ENCODE measurements around the gene CPVL. TPM values are rescaled to one million over a fixed set of nuclear protein-coding genes. Genes with fewer than 3 reads are reported as not detected.
A peak's percentile ranks its signal among the peaks of the same experiment; 100 is the strongest.

The CPVL gene
- total RNA-seq, 1 donor from 2014 or later, result 22.1 TPM

- no peak overlapping the region for H3K27ac Mint-ChIP-seq
- H3K27me3 Mint-ChIP-seq, result no peaks in the 10 kb centered on the region
- H3K4me3 Mint-ChIP-seq (ENCODE audit: low read depth), result no peak overlapping the region
Observed at GRCh38 chr7:29071203-29071874, 75.0 kb downstream of the CPVL start.

DNA sequence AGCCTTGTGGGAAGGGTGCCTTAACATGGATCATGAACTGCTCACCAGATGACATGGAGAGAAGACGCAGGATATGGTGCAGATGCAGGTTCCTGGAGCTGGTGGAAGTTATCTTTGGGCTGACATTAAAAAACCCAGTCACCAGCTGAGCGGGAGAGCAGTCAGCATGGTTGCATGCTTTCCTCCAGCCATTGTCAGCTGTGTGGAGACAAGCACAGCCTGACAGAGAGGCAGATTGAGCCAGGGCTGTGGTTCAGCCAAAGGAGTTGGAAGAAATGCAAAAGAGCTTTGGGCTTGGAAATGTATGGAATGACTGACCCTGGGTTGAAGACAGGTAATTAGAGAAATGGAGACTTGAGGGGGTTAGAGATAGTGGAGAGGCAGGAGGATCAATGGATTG is 79.7 kb downstream of the CPVL start:
- H3K4me3 Mint-ChIP-seq (ENCODE audit: low read depth), result no peak overlapping the region
- H3K36me3 Mint-ChIP-seq (ENCODE audit: insufficient read depth), result peaks cover 2% of the 10 kb centered on the region
- TF ChIP-seq, protein P1, sequence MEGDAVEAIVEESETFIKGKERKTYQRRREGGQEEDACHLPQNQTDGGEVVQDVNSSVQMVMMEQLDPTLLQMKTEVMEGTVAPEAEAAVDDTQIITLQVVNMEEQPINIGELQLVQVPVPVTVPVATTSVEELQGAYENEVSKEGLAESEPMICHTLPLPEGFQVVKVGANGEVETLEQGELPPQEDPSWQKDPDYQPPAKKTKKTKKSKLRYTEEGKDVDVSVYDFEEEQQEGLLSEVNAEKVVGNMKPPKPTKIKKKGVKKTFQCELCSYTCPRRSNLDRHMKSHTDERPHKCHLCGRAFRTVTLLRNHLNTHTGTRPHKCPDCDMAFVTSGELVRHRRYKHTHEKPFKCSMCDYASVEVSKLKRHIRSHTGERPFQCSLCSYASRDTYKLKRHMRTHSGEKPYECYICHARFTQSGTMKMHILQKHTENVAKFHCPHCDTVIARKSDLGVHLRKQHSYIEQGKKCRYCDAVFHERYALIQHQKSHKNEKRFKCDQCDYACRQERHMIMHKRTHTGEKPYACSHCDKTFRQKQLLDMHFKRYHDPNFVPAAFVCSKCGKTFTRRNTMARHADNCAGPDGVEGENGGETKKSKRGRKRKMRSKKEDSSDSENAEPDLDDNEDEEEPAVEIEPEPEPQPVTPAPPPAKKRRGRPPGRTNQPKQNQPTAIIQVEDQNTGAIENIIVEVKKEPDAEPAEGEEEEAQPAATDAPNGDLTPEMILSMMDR (IDR thresholded peaks at IDR 0.05; ENCODE audit: unreplicated experiment), result no peak
- no peaks in the 10 kb centered on the region for H3K9me3 Mint-ChIP-seq (ENCODE audit: low read depth)
- no peak for DNase-seq (ENCODE audit: low spot score, unreplicated experiment)
- no peaks in the 10 kb centered on the region for H3K27me3 Mint-ChIP-seq
- H3K27ac Mint-ChIP-seq, result no peak overlapping the region
- no peaks in the 10 kb centered on the region for H3K4me1 Mint-ChIP-seq (ENCODE audit: low read depth)

More at GRCh38 chr7:29071203-29071874, 75.0 kb downstream of the CPVL start:
- no peaks in the 10 kb centered on the region for H3K4me1 Mint-ChIP-seq (ENCODE audit: low read depth)
- H3K9me3 Mint-ChIP-seq (ENCODE audit: low read depth), result no peaks in the 10 kb centered on the region
- TF ChIP-seq, protein P1 (IDR thresholded peaks at IDR 0.05; ENCODE audit: unreplicated experiment), result no peak
- DNase-seq (ENCODE audit: low spot score, unreplicated experiment), result no peak
- no peaks in the 10 kb centered on the region for H3K36me3 Mint-ChIP-seq (ENCODE audit: insufficient read depth)

DNA sequence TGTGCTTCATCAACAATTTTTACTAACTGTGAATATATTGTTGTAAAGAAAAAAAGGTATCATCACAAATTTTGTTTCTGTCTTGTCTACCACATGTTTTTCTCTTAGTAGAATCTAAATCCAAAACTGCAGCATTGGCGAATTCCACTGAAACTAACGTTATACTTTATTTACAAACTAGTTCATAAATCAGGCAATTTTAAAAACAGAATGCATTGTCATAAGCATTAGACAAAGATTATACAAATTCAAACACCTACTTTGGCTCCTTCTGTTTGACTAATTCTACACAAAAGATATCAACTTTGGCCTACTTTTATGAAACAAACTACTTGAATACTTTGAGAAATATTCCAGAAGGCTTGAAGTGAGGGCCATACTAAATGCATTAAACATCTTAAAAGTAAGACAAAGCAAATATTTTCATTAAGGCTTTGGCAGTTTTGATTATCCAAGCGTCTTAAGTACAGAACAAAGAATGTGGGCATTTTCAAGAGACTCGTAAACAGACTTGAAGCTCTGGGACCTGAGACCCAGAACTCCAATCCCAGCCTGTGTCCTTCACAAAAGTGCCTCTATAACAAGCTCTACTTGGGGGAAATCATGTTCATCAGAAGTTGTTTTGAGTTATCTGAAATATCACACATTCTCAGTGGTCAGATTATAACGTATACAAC is 81.0 kb downstream of the CPVL start:
- no peaks in the 10 kb centered on the region for H3K4me1 Mint-ChIP-seq (ENCODE audit: low read depth)
- H3K9me3 Mint-ChIP-seq (ENCODE audit: low read depth), result no peaks in the 10 kb centered on the region
- H3K36me3 Mint-ChIP-seq (ENCODE audit: insufficient read depth), result peaks cover 2% of the 10 kb centered on the region

DNA sequence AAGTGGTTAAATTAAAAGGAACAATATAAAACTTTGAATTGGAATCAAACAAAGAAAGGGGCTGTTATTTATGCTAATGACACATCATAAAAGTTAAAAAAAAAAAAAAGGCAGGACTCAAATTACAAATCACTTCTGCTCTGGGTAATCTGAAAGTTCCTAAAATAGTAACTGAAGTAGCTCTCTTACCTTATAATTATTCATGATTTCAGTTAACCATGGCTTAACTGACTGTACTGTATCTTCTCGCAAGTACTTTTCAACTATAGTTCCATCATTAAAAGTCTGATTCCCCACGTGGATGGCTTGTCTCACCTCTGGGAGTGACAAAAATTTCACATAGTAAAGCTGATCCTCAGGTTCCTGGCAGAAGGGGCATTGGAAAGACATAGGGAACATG is 82.5 kb downstream of the CPVL start:
- H3K36me3 Mint-ChIP-seq (ENCODE audit: insufficient read depth), result peaks cover 2% of the 10 kb centered on the region
- TF ChIP-seq, protein P1 (IDR thresholded peaks at IDR 0.05; ENCODE audit: unreplicated experiment), result no peak
- no peaks in the 10 kb centered on the region for H3K27me3 Mint-ChIP-seq
- H3K4me1 Mint-ChIP-seq (ENCODE audit: low read depth), result no peaks in the 10 kb centered on the region
- H3K4me3 Mint-ChIP-seq (ENCODE audit: low read depth), result no peak overlapping the region
- no peak for DNase-seq (ENCODE audit: low spot score, unreplicated experiment)
- no peaks in the 10 kb centered on the region for H3K9me3 Mint-ChIP-seq (ENCODE audit: low read depth)
- H3K27ac Mint-ChIP-seq, result peak overlapping the region; percentile 15

More for the DNA sequence above, 81.0 kb downstream of the CPVL start:
- no peak overlapping the region for H3K4me3 Mint-ChIP-seq (ENCODE audit: low read depth)
- no peaks in the 10 kb centered on the region for H3K27me3 Mint-ChIP-seq
- TF ChIP-seq, protein P1 (IDR thresholded peaks at IDR 0.05; ENCODE audit: unreplicated experiment), result no peak
- DNase-seq (ENCODE audit: low spot score, unreplicated experiment), result no peak
- H3K27ac Mint-ChIP-seq, result no peak overlapping the region

DNA sequence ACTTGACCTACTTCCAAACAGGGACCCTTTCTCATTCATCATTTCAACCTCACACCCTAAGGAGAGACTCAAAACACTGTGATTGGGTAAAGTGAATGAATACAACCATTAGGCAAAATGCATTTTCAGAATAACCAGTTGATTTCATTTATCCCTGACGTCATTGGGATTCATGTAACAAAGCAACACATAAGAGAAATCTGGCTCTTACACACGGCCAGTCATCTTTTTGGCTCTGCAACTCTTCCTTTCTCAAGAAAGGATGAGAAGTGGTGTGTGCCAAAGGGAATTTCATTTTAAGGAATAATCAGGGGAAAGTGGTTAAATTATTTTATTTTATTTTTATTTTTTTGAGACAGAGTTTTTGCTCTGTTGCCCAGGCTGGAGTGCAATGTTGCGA is 83.1 kb downstream of the CPVL start:
- TF ChIP-seq, protein P1 (IDR thresholded peaks at IDR 0.05; ENCODE audit: unreplicated experiment), result no peak
- DNase-seq (ENCODE audit: low spot score, unreplicated experiment), result no peak
- no peaks in the 10 kb centered on the region for H3K9me3 Mint-ChIP-seq (ENCODE audit: low read depth)
- H3K36me3 Mint-ChIP-seq (ENCODE audit: insufficient read depth), result peaks cover 3% of the 10 kb centered on the region
- peak overlapping the region; percentile 50 for H3K27ac Mint-ChIP-seq
- H3K27me3 Mint-ChIP-seq, result no peaks in the 10 kb centered on the region
- H3K4me3 Mint-ChIP-seq (ENCODE audit: low read depth), result no peak overlapping the region
- H3K4me1 Mint-ChIP-seq (ENCODE audit: low read depth), result no peaks in the 10 kb centered on the region

Measured in progenitor cell of endocrine pancreas (in vitro differentiated cells).